ENCODE measurements around the gene UNKL.

The UNKL gene

DNA sequence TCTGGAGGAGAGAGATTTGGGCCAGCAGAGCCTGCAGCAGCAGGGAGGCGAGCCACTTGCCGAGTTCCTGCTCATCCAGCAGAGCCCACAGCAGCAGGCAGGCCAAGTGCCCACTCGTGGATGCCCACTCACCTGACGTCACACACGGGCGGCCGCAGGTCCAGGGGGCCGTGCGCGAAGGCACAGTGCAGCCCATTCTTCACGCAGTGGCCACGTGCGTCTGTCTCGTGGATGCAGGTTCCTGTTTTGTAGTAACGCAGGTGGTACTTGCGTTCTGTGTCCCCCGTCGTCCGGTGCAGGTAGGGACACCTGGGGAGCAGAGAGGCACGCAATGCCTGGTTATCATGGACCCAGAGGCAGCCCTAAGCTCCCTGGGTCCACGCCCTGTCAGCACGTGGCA, 11.5 kb downstream of the UNKL start:
- DNase-seq, result no peak

DNA sequence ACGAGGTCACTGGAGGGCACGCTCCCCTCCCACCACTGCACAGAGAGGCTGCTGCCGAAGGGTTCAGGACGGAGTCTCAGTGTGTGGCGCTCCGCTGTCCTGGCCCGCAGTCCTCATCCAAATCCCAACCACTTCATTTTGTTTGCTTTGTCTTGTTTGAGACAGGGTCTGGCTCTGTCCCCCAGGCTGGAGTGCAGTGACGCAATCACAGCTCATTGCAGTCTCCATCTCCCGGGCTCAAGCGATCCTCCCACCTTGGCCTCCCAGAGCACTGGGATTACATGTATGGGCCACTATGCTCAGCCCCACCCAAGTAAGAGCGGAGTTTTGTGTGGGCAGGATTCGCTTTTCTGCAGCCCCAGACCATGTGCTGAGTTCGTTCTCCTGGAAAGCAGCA, 12.7 kb downstream of the UNKL start:
- DNase-seq, result no peak

DNA sequence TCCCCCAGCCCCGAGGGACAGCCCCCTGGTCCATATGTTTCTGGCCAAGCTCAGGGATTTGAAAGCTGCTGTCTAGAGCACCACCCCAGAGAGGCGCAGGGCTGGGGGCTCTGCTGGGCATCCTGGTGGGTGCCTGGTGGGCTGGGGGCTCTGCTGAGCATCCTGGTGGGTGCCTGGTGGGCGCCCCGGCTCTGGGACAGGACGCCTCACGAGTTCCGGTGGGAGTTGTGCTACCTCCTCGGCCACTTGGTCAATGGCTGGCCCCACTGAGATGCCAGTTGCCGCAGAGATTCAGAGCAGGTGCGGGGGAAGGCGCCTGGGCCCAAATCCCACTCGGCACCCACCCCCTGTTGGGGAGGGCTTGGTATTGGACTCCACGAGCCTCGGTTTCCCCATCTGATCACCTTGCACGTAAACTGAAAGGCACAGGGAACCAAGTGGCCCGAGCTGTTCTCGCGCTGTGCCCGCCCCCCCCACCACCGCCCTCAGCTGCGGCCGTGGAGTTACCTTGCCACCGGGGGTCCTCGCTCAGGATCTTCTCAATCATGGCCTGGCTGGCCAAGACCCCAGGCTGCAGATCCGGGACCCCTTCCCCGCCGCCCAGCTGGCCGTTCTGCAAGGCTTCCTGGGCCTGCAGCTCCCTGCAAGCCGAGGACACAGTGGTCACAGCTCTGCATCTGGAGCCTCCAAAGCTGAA, 13.3 kb downstream of the UNKL start:
- no peak for DNase-seq

DNA sequence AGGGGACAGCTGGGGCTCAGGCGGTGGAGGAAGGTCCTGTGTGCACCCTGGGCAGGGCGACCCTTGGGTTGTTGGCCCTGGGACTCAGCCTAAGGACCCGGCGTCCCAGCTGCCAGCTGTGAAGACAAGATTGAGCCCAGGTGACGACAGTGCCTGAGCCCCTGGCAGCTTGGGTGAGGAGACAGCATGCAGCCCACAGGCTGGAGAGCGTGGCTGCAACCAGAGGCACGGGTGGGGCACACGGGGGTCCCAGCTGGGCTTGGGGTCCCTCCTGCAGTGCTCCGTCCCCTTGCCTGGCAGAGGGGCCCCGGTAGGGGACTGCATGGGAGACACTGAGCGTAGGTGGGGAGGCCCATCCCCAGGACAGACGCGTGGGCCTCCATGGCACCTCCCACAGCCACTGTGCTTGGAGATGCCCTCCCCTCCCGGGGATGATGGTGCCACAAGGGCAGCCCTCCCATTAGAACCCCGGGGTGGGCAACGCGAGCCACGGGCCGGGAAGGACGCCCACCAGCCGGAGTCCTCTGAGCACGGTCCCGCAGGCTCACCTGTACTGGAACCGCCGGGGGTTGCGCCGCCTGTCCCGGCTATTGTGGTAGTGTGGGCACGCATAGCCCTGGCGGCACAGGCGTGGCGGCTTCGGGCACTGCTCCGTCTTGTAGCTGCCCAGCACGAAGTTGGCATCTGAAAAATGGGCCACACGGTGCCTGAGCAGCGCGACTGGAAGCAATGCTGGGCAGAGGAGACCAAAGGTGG, 15.5 kb downstream of the UNKL start:
- no peak for DNase-seq

DNA sequence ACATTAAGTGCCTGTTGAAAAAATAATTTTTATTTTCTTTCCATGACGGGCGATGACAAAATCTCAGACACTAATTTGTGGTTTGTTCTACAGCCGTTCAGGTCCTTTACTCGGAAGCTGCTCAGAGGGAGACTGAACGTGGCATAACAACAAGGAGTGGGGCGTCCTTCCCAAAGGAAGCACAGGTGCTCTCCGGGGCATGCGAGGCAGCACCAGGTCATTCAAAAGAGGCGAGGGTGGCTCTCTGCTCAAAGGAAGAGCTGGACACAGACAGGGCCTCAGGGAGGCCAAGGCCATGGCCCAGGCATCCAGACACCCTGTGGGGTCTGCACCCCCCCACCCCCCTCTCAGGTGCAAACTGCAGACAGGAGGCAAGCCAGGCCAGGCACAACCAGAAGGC, 16.2 kb downstream of the UNKL start:
- no peak for DNase-seq

DNA sequence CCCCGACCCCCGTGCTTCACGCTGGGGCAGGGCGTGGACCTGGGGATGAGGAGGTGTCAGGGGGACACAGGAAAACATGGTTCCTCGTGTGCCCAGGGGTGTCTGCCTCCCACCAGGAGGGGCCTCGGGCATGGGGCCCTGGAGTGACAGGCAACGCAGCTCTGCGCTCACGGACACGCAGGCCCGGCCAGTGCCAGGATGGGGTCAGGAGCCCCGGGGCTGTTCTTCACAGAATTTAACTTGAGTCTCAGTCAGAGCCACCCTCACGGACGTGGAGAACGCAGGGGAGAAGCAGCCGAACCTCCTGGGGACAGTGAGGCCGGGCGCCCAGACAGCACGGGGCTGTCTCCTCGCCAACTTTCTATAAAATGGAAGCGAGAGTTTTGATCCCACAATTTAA, 16.7 kb downstream of the UNKL start:
- DNase-seq, result no peak

DNA sequence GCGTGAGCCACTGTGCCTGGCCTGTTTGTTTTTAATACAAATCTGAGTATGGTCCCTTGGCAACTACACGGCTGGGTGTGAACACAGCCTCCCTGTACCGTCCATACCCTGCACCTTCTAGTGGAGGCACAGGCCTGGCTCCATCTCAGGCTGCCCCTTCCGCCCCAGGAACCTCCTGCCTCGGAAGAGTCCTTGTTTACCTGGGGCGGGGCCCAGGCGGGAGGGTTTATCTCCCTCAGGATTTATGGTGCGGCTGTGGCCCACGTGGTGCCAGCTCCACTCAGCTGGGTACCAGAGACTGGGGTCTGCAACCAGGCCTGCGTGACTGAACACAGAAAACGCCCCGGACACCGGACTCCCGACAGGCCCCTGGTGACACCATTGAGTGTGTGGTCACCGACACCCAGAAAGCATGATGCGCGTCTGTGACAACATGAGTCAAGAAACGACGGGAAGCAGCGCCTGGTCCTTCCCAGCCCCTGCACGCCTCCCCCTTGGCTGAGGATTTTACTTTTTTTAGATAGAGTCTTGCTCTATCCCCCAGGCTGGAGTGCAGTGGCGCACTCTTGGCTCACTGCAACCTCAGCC, 19.0 kb downstream of the UNKL start:
- no peak for DNase-seq

DNA sequence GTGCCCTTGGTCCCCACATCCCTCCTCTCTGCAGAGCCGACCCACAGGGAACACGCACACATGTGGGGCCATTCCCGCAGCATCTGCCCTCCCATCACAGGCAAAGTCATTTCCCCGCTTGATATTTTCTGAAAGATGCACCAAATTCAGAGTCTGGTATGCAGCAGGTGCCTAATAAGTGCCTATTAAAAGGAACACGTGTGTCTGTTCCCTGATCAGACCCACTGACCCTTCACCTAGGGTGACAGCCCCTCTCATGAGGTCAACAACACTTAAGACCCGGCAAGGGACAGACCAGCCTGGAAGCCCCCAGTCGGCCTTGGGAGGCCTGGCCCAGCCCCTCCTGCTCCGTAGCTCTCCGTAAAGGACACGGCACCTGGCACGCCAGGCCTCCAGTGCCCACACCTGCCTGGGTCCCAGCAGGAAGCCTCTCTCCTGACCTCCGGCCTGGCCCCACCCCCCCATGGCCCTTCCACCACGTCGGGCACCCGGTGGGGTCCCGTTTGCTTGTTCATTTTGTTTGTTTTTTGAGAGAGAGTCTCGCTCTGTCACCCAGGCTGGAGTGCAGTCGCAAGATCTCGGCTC, 20.0 kb downstream of the UNKL start:
- no peak for DNase-seq

DNA sequence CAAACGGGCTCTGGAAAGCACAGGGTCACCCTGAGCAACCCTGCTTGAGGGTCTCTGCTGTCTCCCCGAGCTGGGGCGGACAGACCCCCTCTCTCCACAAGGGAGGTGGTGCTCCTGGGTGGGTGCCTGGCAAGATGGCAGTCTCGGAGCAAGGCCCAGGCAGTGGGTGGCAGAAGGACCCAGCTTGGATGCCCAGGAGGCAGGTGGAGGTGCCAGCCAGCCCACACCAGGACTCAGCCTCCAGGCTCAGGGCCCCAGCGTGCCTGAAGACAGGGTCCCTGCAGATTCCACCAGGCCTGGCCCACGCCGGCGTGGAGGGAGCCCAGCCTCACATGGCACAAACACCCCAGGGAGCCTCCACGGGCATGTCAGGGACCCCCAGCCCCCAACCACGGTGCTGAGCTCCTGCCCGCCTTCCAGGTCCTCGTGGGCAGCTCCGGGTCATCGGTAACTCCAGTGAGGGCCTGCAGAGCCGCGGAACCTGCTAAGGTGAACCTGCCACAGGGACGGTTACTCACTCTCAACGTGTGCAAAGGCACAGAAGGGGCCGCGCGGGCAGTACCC, 20.8 kb downstream of the UNKL start:
- no peak for DNase-seq

DNA sequence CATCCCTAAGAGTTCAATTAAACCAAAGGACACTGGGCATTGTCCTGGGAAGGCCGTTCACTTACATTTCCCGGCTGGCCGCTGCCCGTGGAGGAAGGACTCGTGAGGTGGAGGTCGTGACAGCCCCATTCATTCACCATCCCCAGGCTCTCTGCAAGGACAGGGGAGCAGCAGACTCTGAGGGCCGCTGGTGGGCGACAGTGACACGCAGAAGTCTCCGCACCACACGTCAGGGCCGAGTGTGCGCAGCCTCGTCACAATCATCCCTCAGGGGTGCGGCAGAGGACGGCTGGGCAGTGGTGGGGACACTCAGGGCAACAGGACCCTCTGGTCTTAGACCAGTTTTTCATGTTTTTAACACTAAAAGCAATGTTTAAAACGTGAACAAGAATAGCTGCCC, 21.7 kb downstream of the UNKL start:
- no peak for DNase-seq

DNA sequence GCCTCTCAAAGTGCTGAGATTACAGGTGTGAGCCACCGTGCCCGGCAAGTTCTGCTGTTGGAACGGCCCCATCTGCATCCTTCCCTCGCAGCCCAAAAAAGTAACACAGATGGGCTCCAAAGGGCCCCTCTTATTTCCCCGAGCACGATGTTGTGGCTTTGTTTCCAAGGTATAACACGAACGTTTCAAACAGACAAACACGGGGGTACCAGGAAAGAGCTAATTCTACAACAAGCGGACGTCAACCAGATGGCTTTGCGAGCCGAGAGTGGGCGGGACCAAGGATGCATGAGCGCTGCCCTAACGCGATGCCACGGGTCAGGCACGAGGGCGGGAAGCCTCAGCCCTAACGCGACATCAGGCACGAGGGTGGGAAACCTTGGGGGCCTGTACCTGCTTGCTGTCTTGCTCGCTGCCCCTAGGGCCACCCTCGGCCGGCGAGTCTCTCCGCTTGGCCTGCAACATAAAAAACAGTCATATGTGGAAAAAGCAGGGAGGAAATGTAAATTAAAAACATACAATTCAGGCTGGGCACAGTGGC, 24.2 kb downstream of the UNKL start:
- no peak for DNase-seq

DNA sequence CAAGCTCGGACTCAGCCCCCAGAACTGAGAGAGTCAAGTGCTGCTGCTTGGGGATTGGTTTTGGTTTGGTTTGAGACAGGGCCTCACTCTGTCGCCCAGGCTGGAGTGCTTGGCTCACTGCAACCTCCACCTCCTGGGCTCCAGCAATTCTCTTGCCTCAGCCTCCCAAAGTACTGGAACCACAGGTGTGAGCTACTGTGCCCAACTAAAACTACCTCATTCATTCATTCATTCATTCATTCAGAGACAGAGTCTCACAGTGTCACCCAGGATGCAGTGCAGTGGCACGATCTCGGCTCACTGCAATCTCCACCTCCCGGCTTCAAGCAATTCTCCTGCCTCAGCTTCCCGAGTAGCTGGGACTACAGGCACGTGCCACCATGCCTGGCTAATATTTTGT, 24.7 kb downstream of the UNKL start:
- DNase-seq, result no peak

DNA sequence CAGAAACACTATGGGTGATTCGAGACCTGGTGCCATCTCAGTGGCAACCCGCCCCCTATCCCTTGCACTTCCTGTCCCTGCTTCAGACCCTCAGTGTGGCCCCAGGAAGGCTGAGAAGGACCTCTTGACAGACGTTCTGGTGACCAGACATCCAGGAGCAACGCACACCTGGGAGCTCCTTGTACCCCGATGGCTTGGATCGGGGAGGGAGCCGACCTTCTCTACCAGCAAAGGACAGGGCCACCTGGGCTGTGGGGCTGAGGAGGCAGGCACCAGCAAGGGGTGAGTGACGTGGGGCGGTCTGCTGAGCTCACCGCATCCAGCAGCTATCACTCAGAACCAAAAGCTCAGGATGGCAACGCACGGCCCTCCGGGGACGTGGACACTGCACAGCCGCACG, 27.2 kb downstream of the UNKL start:
- no peak for DNase-seq

DNA sequence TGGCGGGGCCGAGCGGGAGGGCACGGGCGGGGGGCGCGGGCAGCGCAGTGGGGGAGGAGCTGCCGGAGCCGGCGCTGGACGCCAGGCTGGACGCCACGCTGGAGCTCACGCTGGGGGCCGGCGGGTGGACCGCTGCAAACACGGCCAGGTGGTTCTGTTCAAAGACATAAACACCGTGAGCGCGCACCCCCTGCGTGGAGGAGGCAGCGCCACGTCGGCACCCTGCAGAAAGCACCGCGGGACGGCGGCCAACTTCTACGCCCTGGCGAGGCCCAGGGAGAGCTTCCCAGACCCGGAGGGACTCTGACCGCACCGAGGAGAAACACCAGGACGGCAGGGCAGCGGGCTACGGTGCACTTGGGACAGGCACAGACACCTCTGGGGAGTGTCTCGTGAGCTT, 29.3 kb downstream of the UNKL start:
- DNase-seq, result no peak

DNA sequence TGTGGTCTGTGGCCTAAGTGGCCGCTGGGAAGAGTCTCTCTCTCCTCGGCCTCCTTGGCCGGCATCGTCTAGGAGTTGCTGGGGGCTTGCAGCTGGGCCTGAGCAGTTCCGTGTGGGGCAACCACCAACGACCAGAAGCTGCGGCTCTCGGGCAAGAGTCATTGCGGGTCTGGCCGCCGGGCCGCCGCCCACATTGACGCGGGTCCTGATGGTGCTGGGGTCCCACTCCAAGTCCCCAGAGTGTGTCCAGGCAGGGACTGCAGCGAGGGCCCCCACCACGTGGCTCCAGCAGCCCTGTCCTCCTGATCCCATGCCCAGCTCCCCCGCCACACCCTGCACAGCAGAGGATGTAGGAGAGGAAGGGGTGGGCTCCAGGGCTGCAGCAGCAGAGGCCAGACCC, 30.9 kb downstream of the UNKL start:
- DNase-seq, result no peak

DNA sequence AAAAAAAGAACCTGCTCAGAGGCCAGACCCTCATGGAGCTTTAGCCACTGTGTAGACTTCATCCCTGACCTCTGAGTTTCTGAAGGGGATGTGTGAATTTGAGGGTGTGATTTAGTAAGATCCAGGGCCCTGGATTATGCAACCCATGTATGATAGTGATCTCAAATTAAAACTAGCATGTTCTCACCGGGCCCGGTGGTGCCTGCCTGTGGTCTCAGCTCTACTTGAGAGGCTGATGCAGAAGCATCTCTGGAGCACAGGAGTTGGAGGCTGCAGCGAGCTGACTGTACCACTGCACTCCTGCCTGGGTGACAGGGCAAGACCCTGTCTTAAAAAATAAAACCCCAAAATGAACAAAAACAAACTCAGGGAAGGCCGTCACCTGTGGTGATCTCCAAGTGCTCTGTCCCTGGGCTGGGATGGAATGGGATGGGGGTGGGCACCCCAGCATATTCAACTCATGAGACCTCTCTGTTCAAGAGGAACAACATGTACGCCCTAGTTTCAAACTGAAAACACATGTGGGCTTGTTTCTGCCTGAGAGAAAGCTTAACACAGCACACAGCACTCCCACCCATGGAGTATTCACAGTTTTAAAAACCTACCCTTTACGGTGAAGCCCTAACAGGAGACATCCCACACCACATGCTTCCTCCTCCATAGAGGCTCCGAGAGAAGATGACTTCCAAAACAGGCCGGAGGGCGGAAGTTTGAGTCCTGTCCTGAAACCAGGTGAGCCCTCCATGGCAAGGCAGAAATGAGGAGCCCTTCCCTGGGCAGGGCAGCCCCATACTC, 32.7 kb downstream of the UNKL start:
- peak in 18 of 56 donors; percentile 4 to 66 (median 42) for DNase-seq

DNA sequence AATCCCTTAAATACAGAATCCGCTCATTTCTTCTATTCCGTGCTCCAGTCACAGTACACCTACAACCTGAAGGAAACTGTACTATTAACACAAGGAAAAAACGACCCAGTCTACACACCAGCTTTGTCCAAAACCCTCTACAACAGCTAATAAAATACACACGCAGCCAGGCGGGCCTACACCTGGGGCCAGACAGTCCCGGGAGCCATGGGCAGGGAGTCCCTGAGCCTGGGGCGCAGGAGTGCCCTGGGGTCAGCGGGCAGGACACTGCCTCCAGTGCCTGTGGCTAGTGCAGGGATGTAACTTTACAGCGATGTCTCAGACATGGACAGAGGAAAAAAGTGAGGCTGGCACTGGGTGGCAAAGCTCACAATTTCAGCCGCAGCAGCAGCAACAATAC, 34.3 kb downstream of the UNKL start:
- no peak for DNase-seq

DNA sequence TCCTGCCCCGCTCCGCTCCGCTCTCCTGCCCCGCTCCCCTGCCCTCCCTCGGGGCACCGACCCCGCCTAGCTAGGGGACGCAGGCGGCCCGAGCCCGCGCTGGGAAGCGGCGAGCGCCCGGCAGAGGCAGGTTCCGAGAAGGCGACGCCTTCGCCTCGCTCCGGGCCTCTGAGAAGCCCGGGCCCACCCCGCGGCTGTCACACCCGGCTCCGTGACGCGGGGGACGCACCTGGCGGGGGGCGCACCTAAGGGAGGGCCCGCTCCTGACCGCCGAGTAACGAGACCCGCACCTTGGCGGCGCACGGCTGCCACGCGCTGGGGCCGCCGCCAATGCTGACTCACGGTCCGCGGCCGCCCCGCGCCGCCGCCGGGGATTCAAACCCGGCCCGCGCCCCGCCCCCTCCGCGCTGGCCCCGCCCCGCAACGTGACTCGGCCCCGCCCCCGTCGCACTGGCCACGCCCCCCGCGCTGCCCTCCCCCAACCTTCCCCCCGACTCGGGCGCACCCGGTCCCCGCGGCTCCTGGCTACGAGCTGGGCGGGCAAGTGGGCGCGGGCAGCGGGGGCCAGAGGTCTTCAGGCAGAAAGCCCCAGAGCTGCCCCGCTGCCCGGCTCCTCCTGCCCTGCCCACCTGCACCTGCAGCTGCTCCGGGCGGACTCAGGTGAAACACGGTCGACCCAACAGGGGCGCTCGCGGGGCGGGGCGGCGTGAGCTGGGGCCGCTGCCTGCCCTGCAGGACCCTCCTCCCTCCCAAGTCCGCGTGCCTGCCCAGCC, 35.0 kb downstream of the UNKL start:
- peak in 14 of 56 donors; percentile 6 to 69 (median 19) for DNase-seq

DNA sequence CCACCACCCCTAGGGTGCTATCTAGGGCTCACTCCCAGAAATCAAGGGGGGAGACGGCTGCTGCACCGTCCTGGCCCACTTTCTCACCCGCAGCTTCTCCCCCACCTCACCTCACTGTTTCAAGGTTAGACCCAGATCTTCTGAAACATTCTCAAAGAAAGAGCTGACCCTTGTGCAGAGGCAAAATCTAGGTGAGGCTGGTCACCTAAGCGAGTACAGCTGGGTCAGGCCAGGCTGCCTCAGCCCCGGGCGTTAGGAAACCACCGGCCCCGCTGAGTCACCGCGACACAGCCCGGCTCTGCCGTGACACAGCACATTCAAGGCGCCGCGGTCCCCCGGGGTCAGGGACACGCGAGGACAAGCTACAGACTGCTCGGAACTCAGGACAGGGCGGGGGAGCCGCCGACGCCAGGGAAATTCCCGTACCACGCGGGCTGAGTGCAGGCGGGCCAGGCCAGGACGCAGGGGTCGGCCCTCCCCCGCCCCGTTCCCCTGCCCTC, 35.6 kb downstream of the UNKL start:
- DNase-seq, result peak in 25 of 56 donors; percentile 5 to 66 (median 24)
